Femur (tissue), 1 donor: ENCODE results near the gene RASAL2.
"Not testable (repeated sequence)": the region's sequence is repeated elsewhere in the genome, so short reads cannot be mapped to it uniquely, and the experiment has no call there.

ENCODE experiments used
- DNase-seq: peaks from one replicate; pipeline ENCODE4 v3.0.0-alpha.2; 2017

The RASAL2 gene

GRCh38 chr1:178301141-178301540 is 207.2 kb downstream of the RASAL2 start:
- DNase-seq = no peak

- DNase-seq = no peak
Observed at GRCh38 chr1:178307264-178307663, 213.4 kb downstream of the RASAL2 start.

- DNase-seq = no peak
Observed at GRCh38 chr1:178308438-178308837, 214.5 kb downstream of the RASAL2 start.

- DNase-seq = no peak
Observed at GRCh38 chr1:178310685-178311105, 216.8 kb downstream of the RASAL2 start.

GRCh38 chr1:178311164-178311563 is 217.3 kb downstream of the RASAL2 start:
- no peak for DNase-seq

GRCh38 chr1:178320280-178320982 is 226.5 kb downstream of the RASAL2 start:
- not testable (repeated sequence) for DNase-seq

GRCh38 chr1:178323067-178323466 is 229.2 kb downstream of the RASAL2 start:
- no peak for DNase-seq

- DNase-seq = no peak
Observed at GRCh38 chr1:178324003-178324402, 230.1 kb downstream of the RASAL2 start.

GRCh38 chr1:178328728-178329127 is 234.8 kb downstream of the RASAL2 start:
- no peak for DNase-seq

- no peak for DNase-seq
Observed at GRCh38 chr1:178330153-178330552, 236.2 kb downstream of the RASAL2 start.

GRCh38 chr1:178330848-178331497 is 237.1 kb downstream of the RASAL2 start:
- no peak for DNase-seq

GRCh38 chr1:178335426-178335825 is 241.5 kb downstream of the RASAL2 start:
- DNase-seq = peak; percentile 36

- no peak for DNase-seq
Observed at GRCh38 chr1:178337091-178337706, 243.3 kb downstream of the RASAL2 start.

GRCh38 chr1:178339834-178340233 is 245.9 kb downstream of the RASAL2 start:
- DNase-seq = no peak

GRCh38 chr1:178341261-178341956 is 247.5 kb downstream of the RASAL2 start:
- peak; percentile 64 for DNase-seq

- DNase-seq = no peak
Observed at GRCh38 chr1:178342745-178343144, 248.8 kb downstream of the RASAL2 start.

- DNase-seq = no peak
Observed at GRCh38 chr1:178344513-178345091, 250.7 kb downstream of the RASAL2 start.

GRCh38 chr1:178345238-178345637 is 251.3 kb downstream of the RASAL2 start:
- DNase-seq = no peak

GRCh38 chr1:178345807-178346206 is 251.9 kb downstream of the RASAL2 start:
- no peak for DNase-seq

GRCh38 chr1:178349801-178350200 is 255.9 kb downstream of the RASAL2 start:
- DNase-seq = no peak

GRCh38 chr1:178351911-178352310 is 258.0 kb downstream of the RASAL2 start:
- not testable (repeated sequence) for DNase-seq

GRCh38 chr1:178352790-178353416 is 259.0 kb downstream of the RASAL2 start:
- no peak for DNase-seq

GRCh38 chr1:178353524-178353923 is 259.6 kb downstream of the RASAL2 start:
- DNase-seq = no peak
